ENCODE measurements around the gene AQP2. TPM values are rescaled to one million over a fixed set of nuclear protein-coding genes. Genes with fewer than 3 reads are reported as not detected.

AQP2 gene
- total RNA-seq, 4 donors from 2014 or later, result 0.12 TPM; not detected in 3

DNA sequence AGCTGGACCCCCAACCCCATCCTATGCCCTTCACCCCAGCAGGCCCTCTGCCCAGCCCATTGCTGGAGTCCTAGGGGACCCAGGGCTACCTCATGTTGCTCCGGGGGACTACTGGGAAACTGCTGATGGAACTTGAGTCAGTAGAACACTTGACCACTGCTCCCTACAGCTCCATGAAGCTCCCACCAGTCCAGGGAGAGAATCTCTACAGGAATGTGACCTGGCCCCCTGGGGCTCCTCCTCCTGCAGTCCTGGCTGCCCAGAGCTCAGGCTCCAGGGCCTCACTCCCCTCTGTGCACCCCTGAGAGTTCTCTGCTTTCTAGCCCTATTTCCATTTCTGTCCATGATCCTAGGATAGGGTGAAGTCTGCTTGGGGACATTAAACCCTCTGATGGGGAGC lies 10.8 kb upstream of the AQP2 start:
- H3K27me3 ChIP-seq, result no peaks in the 10 kb centered on the region
- no peak for ATAC-seq
- H3K9me3 ChIP-seq, result no peaks in the 10 kb centered on the region
- TF ChIP-seq EP300 (IDR thresholded peaks at IDR 0.05) (no peak), POLR2A (IDR thresholded peaks at IDR 0.05) (no peak), POLR2AphosphoS5 (IDR thresholded peaks at IDR 0.05) (no peak)
- TF ChIP-seq, protein P1, sequence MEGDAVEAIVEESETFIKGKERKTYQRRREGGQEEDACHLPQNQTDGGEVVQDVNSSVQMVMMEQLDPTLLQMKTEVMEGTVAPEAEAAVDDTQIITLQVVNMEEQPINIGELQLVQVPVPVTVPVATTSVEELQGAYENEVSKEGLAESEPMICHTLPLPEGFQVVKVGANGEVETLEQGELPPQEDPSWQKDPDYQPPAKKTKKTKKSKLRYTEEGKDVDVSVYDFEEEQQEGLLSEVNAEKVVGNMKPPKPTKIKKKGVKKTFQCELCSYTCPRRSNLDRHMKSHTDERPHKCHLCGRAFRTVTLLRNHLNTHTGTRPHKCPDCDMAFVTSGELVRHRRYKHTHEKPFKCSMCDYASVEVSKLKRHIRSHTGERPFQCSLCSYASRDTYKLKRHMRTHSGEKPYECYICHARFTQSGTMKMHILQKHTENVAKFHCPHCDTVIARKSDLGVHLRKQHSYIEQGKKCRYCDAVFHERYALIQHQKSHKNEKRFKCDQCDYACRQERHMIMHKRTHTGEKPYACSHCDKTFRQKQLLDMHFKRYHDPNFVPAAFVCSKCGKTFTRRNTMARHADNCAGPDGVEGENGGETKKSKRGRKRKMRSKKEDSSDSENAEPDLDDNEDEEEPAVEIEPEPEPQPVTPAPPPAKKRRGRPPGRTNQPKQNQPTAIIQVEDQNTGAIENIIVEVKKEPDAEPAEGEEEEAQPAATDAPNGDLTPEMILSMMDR (IDR thresholded peaks at IDR 0.05), result no peak
- H3K4me3 ChIP-seq, result no peak overlapping the region
- no CpG with 5 or more reads among the region's 1 CpG for WGBS, 2 donors (ENCODE audit: low coverage in 1 of 2)
- H3K36me3 ChIP-seq, result no peaks in the 10 kb centered on the region
- H3K4me1 ChIP-seq, result no peaks in the 10 kb centered on the region
- no peak overlapping the region for H3K27ac ChIP-seq

DNA sequence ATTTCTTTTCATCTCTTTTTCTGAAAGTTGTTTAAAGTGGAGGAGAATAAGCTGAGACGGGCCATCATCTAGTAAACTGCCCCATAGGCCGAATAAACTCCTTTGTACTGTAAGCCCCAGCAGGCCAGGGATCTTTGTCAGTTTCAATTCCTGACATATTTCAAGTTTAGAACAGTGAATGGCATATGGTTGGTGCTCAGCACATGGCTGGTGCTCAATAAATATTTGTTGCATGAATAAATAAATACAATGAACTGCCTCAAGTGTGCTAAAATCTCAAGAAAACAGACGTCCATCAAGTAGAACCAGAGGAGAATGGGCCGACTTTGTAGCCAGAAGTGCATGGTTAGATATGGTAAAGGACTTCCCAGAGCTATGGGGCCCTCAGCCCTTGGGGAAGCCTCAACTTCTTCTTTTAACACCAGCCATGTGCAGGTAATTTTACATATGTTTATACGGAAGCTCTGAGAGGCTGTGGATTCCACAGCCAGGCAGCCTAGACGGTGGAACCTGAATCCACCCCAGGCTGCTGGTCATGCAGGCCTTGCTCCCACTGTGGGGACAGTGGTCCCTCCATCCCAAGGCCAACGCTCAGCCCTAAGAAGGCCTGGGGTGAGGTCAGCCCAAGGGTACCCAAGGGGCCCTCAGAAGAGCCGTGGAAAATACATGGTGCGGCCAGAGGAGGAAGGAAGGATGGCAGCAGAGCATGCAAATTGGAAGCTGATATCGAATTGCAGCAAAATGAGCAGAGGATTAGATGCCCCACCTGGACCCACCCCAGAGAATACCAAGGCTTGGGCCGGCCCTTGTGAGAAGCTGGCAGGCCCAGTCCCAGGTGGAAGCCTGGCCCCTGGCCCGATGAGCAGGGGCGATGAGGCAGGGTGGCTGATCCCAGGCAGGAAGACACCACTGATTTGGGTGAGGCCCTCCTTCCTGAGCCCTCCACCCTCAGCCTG lies 8.7 kb upstream of the AQP2 start:
- H3K4me1 ChIP-seq, result peaks cover 0 to 11% (median 0%) of the 10 kb centered on the region in 3 donors
- WGBS, 2 donors (ENCODE audit: low coverage in 1 of 2), result 70 to 77% methylated on average over 4 to 5 of the region's 13 CpGs
- H3K9me3 ChIP-seq, result no peaks in the 10 kb centered on the region
- TF ChIP-seq EP300 (IDR thresholded peaks at IDR 0.05), result no peak
- TF ChIP-seq POLR2A (IDR thresholded peaks at IDR 0.05), result no peak
- TF ChIP-seq POLR2AphosphoS5 (IDR thresholded peaks at IDR 0.05), result no peak
- TF ChIP-seq, protein P1 (IDR thresholded peaks at IDR 0.05), result no peak
- H3K4me3 ChIP-seq, result no peak overlapping the region
- no peak for ATAC-seq
- H3K36me3 ChIP-seq, result no peaks in the 10 kb centered on the region
- H3K27me3 ChIP-seq, result no peaks in the 10 kb centered on the region
- H3K27ac ChIP-seq, result no peak overlapping the region

DNA sequence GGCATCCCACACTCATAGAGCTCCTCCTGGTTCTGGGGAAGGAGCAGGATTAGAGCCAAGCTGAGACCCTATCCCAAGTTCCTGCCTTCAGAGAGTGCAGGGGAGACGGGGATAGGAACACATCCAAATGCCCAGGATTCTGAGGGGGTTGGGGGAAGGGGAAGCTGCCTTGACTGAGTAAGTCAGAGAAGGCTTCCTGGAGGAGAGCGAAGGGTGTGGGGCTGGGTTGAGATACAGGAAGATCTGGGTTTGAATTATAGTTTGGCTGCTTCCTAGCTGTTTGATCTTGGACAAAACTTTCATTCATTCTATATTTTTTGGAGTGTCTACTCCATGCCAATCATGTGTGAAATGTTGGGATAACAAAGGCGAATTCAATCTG lies 8.0 kb upstream of the AQP2 start:
- TF ChIP-seq EP300 (IDR thresholded peaks at IDR 0.05) (no peak), POLR2AphosphoS5 (IDR thresholded peaks at IDR 0.05) (no peak), POLR2A (IDR thresholded peaks at IDR 0.05) (no peak)
- TF ChIP-seq, protein P1 (IDR thresholded peaks at IDR 0.05), result no peak
- no peaks in the 10 kb centered on the region for H3K9me3 ChIP-seq
- WGBS, 2 donors (ENCODE audit: low coverage in 1 of 2), result 79 to 94% methylated on average over 2 of the region's 3 CpGs
- no peak for ATAC-seq
- no peak overlapping the region for H3K27ac ChIP-seq
- H3K4me1 ChIP-seq, result peaks cover 0 to 11% (median 0%) of the 10 kb centered on the region in 3 donors
- no peak overlapping the region for H3K4me3 ChIP-seq
- no peaks in the 10 kb centered on the region for H3K27me3 ChIP-seq
- H3K36me3 ChIP-seq, result no peaks in the 10 kb centered on the region

DNA sequence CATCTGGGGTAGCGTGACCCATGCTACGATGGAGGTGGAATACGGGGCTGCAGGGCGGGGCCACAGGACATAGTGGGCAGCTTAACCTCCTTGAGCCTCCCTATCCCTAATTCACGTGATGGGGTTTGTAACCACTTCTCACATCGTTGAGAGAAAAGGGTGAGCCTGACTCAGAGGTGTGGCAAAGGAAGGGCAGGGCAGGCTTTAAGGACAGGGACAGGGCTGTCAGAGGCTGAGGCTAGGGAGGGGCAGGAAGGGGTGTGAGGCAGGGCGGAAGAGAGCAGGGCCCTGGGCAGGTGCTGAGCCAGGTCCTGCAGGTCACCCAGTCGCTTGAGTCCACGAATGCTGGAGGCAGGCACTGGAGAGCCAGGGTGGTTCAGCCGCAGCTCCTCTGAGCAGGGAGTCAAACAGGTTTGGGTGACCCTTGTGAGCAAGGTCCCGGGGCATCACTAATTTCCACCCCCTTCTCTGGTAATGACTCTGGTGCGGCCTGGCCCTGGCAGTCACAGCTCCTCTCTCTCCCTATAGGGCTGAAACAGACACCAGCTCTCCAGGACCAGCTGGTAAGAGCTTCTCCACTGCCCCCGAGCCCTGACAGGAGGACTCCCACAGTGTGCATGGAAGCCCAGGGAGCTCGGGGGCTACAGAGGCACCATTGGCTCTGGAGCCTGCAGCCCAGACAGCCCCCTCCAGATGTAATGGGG lies 7.5 kb upstream of the AQP2 start:
- no peaks in the 10 kb centered on the region for H3K36me3 ChIP-seq
- H3K27ac ChIP-seq, result no peak overlapping the region
- H3K4me1 ChIP-seq, result peaks cover 0 to 11% (median 0%) of the 10 kb centered on the region in 3 donors
- no peaks in the 10 kb centered on the region for H3K9me3 ChIP-seq
- TF ChIP-seq EP300 (IDR thresholded peaks at IDR 0.05), result no peak
- TF ChIP-seq POLR2A (IDR thresholded peaks at IDR 0.05), result no peak
- no peak for TF ChIP-seq POLR2AphosphoS5 (IDR thresholded peaks at IDR 0.05)
- TF ChIP-seq, protein P1 (IDR thresholded peaks at IDR 0.05), result no peak
- ATAC-seq, result no peak
- no peaks in the 10 kb centered on the region for H3K27me3 ChIP-seq
- WGBS, 2 donors (ENCODE audit: low coverage in 1 of 2), result 74 to 82% methylated on average over 9 to 10 of the region's 14 CpGs
- H3K4me3 ChIP-seq, result no peak overlapping the region

All from gastroesophageal sphincter (tissue), 4 donors.